ENCODE data around the gene DAP3. TPM values are rescaled to one million over a fixed set of nuclear protein-coding genes. Genes with fewer than 3 reads are reported as not detected.
A peak's percentile ranks its signal among the peaks of the same experiment; 100 is the strongest.

Gene DAP3
- total and polyA plus RNA-seq, 4 donors = 50.0 to 101 (median 92.3) TPM

DNA sequence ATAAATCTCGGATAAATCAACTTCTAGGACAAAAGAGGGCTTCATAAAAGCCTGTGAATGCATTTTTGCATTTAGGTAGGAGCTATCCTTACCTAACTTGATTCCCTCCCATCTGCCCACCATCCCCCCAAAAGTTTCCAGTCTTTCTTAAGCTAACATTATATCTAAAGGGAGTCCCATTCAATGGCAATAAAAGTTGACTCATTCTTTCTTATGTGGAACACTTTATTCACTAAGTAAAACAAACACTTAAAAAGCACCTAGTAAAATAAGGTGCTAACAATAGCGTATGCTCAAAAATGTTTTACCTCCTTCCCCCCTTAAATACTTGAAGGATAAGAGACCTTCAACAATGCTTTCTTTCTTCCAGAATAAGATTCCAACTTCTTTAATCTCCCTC, 84.3 kb downstream of the DAP3 start:
- 77 to 89% methylated on average over 2 of the region's 2 CpGs for WGBS, 2 donors

DNA sequence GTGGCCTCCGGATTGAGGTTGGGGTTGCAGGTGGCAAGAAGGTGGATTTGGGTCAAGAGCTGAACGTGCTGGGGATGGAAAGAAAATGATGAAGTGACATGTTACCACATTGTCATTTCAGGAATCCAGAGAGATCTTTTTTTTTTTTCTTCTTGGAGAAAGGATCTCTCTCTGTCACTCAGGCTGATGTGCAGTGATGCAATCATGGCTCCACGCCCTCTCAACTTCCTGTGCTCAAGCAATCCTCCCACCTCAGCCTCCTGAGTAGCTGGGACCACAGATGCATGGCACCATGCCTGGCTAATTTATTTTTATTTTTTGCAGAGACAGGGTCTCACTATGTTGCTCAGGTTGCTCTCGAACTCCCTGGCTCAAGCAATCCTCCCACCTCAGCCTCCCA, 87.5 kb downstream of the DAP3 start:
- H3K27me3 ChIP-seq (ENCODE audit: control insufficient read depth in 3 of 3, insufficient read depth in 3 of 3, low read length in 2 of 3) = no peaks in the 10 kb centered on the region
- H3K9ac ChIP-seq (ENCODE audit: insufficient read depth in 1 of 2, low read length in 2 of 2) = no peak overlapping the region
- TF ChIP-seq, protein P1, sequence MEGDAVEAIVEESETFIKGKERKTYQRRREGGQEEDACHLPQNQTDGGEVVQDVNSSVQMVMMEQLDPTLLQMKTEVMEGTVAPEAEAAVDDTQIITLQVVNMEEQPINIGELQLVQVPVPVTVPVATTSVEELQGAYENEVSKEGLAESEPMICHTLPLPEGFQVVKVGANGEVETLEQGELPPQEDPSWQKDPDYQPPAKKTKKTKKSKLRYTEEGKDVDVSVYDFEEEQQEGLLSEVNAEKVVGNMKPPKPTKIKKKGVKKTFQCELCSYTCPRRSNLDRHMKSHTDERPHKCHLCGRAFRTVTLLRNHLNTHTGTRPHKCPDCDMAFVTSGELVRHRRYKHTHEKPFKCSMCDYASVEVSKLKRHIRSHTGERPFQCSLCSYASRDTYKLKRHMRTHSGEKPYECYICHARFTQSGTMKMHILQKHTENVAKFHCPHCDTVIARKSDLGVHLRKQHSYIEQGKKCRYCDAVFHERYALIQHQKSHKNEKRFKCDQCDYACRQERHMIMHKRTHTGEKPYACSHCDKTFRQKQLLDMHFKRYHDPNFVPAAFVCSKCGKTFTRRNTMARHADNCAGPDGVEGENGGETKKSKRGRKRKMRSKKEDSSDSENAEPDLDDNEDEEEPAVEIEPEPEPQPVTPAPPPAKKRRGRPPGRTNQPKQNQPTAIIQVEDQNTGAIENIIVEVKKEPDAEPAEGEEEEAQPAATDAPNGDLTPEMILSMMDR (IDR thresholded peaks at IDR 0.05; ENCODE audit: control extremely low read depth, extremely low read depth) = no peak
- H3K27ac ChIP-seq (ENCODE audit: low read depth in 1 of 2, low read length in 1 of 2) = no peak overlapping the region
- peaks cover 17 to 39% (median 30%) of the 10 kb centered on the region in 4 donors for H3K36me3 ChIP-seq (ENCODE audit: control insufficient read depth in 4 of 4, insufficient read depth in 4 of 4, low read length in 4 of 4)
- no peak overlapping the region for H3K4me3 ChIP-seq
- DNase-seq (peak in 1 of 3 donors; percentile 2), ATAC-seq (ENCODE audit: insufficient read depth, low FRiP score) (no peak)
- H3K9me3 ChIP-seq (ENCODE audit: control insufficient read depth in 4 of 4, insufficient read depth in 3 of 4, low read length in 3 of 4) = no peaks in the 10 kb centered on the region
- no peaks in the 10 kb centered on the region for H3K4me1 ChIP-seq (ENCODE audit: control insufficient read depth in 5 of 5, insufficient read depth in 5 of 5, low read length in 5 of 5)
- 81 to 82% methylated on average over 4 of the region's 4 CpGs for WGBS, 2 donors

More for the DNA sequence above, 84.3 kb downstream of the DAP3 start:
- Histone ChIP-seq H3K36me3 (ENCODE audit: control insufficient read depth in 4 of 4, insufficient read depth in 4 of 4, low read length in 4 of 4) (peaks cover 24 to 52% (median 41%) of the 10 kb centered on the region in 4 donors), H3K9me3 (ENCODE audit: control insufficient read depth in 4 of 4, insufficient read depth in 3 of 4, low read length in 3 of 4) (no peaks in the 10 kb centered on the region), H3K4me1 (ENCODE audit: control insufficient read depth in 5 of 5, insufficient read depth in 5 of 5, low read length in 5 of 5) (peaks cover 0 to 2% (median 0%) of the 10 kb centered on the region in 5 donors), H3K27ac (ENCODE audit: low read depth in 1 of 2, low read length in 1 of 2) (no peak overlapping the region), H3K9ac (ENCODE audit: insufficient read depth in 1 of 2, low read length in 2 of 2) (no peak overlapping the region), H3K4me3 (no peak overlapping the region), H3K27me3 (ENCODE audit: control insufficient read depth in 3 of 3, insufficient read depth in 3 of 3, low read length in 2 of 3) (no peaks in the 10 kb centered on the region)
- ATAC-seq (ENCODE audit: insufficient read depth, low FRiP score) = no peak
- TF ChIP-seq, protein P1 (IDR thresholded peaks at IDR 0.05; ENCODE audit: control extremely low read depth, extremely low read depth) = no peak
- peak in 2 of 3 donors; percentile 15 to 18 for DNase-seq

DNA sequence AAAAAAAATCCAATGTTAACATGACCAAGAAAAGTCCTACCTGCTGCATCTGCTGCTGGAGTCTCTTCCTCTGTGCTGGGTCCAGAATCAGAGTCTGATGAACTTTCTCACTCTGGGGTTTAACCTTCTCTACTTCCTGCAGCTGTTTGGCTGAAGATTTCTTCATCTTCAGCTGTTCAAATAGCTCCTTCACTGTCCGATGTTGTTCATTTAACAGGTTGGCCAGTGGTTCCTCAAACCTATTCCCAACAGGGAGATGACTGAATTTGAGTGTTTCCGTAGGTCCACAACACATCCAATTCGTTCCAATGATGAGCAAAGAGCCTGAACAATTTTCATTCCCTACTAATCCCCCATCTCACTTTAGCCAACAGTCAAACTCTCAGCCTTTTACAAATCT, 88.7 kb downstream of the DAP3 start:
- Histone ChIP-seq H3K27ac (ENCODE audit: low read depth in 1 of 2, low read length in 1 of 2) (no peak overlapping the region), H3K4me3 (no peak overlapping the region), H3K9me3 (ENCODE audit: control insufficient read depth in 4 of 4, insufficient read depth in 3 of 4, low read length in 3 of 4) (no peaks in the 10 kb centered on the region), H3K4me1 (ENCODE audit: control insufficient read depth in 5 of 5, insufficient read depth in 5 of 5, low read length in 5 of 5) (no peaks in the 10 kb centered on the region), H3K36me3 (ENCODE audit: control insufficient read depth in 4 of 4, insufficient read depth in 4 of 4, low read length in 4 of 4) (peaks cover 10 to 33% (median 26%) of the 10 kb centered on the region in 4 donors), H3K27me3 (ENCODE audit: control insufficient read depth in 3 of 3, insufficient read depth in 3 of 3, low read length in 2 of 3) (no peaks in the 10 kb centered on the region), H3K9ac (ENCODE audit: insufficient read depth in 1 of 2, low read length in 2 of 2) (no peak overlapping the region)
- 79 to 86% methylated on average over 3 of the region's 3 CpGs for WGBS, 2 donors
- DNase-seq = no peak
- ATAC-seq (ENCODE audit: insufficient read depth, low FRiP score) = no peak
- TF ChIP-seq, protein P1 (IDR thresholded peaks at IDR 0.05; ENCODE audit: control extremely low read depth, extremely low read depth) = no peak

Other genes with a start within 250 kb of the DAP3 start
- 10 to 100 TPM; 46.1 to 92.5 TPM for gene ASH1L, start 126.3 kb upstream of the DAP3 start, total RNA-seq
- 1 to 10 TPM; 8.1 to 8.9 TPM for gene ASH1L, start 126.3 kb upstream of the DAP3 start, polyA plus RNA-seq
- gene MSTO1, start 78.9 kb upstream of the DAP3 start, total RNA-seq = 10 to 100 TPM; 22.1 to 51.5 TPM
- gene MSTO1, start 78.9 kb upstream of the DAP3 start, polyA plus RNA-seq = 10 to 100 TPM; 28.8 to 33.6 TPM
- gene YY1AP1, start 317 bp upstream of the DAP3 start, total RNA-seq = 100 to 1,000 TPM in 1 of 2 donors, 10 to 100 TPM in 1; 55.6 to 177 TPM
- 10 to 100 TPM; 25.7 to 41.0 TPM for gene YY1AP1, start 317 bp upstream of the DAP3 start, polyA plus RNA-seq
- gene GON4L, start 168.1 kb downstream of the DAP3 start, total RNA-seq = 10 to 100 TPM; 46.1 to 61.4 TPM
- gene GON4L, start 168.1 kb downstream of the DAP3 start, polyA plus RNA-seq = 10 to 100 TPM; 16.2 to 18.6 TPM
- 10 to 100 TPM in 1 of 2 donors, 1 to 10 TPM in 1; 9.0 to 22.4 TPM for gene SYT11, start 170.5 kb downstream of the DAP3 start, total RNA-seq
- gene SYT11, start 170.5 kb downstream of the DAP3 start, polyA plus RNA-seq = 1 to 10 TPM in 1 of 2 donors, under 1 TPM in 1; 0.91 to 7.3 TPM
- 10 to 100 TPM; 43.6 to 58.2 TPM for gene RIT1, start 222.3 kb downstream of the DAP3 start, total RNA-seq
- gene RIT1, start 222.3 kb downstream of the DAP3 start, polyA plus RNA-seq = 10 to 100 TPM; 15.8 to 41.4 TPM
- 10 to 100 TPM; 35.0 to 63.1 TPM for gene KHDC4, start 245.3 kb downstream of the DAP3 start, total RNA-seq
- 10 to 100 TPM; 15.4 to 34.2 TPM for gene KHDC4, start 245.3 kb downstream of the DAP3 start, polyA plus RNA-seq